GM23338 (cell line): ENCODE results near the gene PDE6H.

Source experiments
- CREB1 ChIP-seq: fragments of 250-450 bp; sonication (Bioruptor Pico); IDR thresholded peaks from 2 replicates; pipeline ENCODE4 v1.5.0; 2020; ENCODE audit warnings: low read depth, mild to moderate bottlenecking, moderate library complexity
- CTCF ChIP-seq, 2 experiments: fragments of 200-600 bp in 1 of 2; sonication (generic) in 1 of 2; conservative IDR thresholded peaks; 2 replicates each; pipeline versions ENCODE4 v1.5.1 to v1.6.1; 2016 to 2017; ENCODE audit warnings: antibody characterized with exemption in 2 of 2, low read depth in 2 of 2, mild to moderate bottlenecking in 2 of 2, moderate library complexity in 1 of 2
- ETS1 ChIP-seq: IDR thresholded peaks from 2 replicates; pipeline ENCODE4 v1.6.1; 2016; ENCODE audit warnings: antibody characterized with exemption
- EZH2 ChIP-seq: fragments of 200-600 bp; sonication (generic); IDR thresholded peaks from one replicate; pipeline ENCODE4 v1.8.0; 2017; ENCODE audit warnings: antibody characterized with exemption, mild to moderate bottlenecking, low read depth; ENCODE audit not compliant: unreplicated experiment
- EZH2phosphoT487 ChIP-seq: fragments of 200-600 bp; sonication (generic); IDR thresholded peaks from one replicate; pipeline ENCODE4 v1.8.1; 2018; ENCODE audit warnings: antibody characterized with exemption; ENCODE audit not compliant: unreplicated experiment
- JUNB ChIP-seq: IDR thresholded peaks from one replicate; pipeline ENCODE4 v1.6.1; 2016; ENCODE audit warnings: antibody characterized with exemption; ENCODE audit not compliant: unreplicated experiment
- POLR2AphosphoS5 ChIP-seq: IDR thresholded peaks from 2 replicates; pipeline ENCODE4 v1.6.1; 2016; ENCODE audit warnings: antibody characterized with exemption, low read depth
- REST ChIP-seq: IDR thresholded peaks from one replicate; pipeline ENCODE4 v1.6.1; 2018; ENCODE audit warnings: antibody characterized with exemption; ENCODE audit not compliant: unreplicated experiment
- STAT1 ChIP-seq: IDR thresholded peaks from one replicate; pipeline ENCODE4 v1.6.1; 2016; ENCODE audit warnings: antibody characterized with exemption; ENCODE audit not compliant: unreplicated experiment
- ZNF114 ChIP-seq: fragments of 250-450 bp; sonication (Bioruptor Pico); IDR thresholded peaks from 2 replicates; pipeline ENCODE4 v1.5.0; 2020; ENCODE audit warnings: mild to moderate bottlenecking, moderate library complexity
- ZNF331 ChIP-seq: fragments of 250-450 bp; sonication (Bioruptor Pico); IDR thresholded peaks from 2 replicates; pipeline ENCODE4 v1.5.0; 2020; ENCODE audit warnings: low read depth, mild to moderate bottlenecking, moderate library complexity

- TF ChIP-seq CTCF (conservative IDR thresholded peaks at IDR 0.05; ENCODE audit: low read depth in 2 of 2) (no peak), STAT1 (no peak), ZNF114 (no peak), EZH2 (no peak), POLR2AphosphoS5 (no peak), REST (no peak), EZH2phosphoT487 (no peak), ZNF331 (no peak), ETS1 (no peak), JUNB (no peak), CREB1 (CRISPR knock-in tag) (no peak)
These were observed 18.2 kb downstream of the PDE6H start for GRCh38 chr12:14991069-14991468.
